Thoracic aorta endothelial cell (primary cell): ENCODE results near the gene BCO2. TPM values are rescaled to one million over a fixed set of nuclear protein-coding genes. Genes with fewer than 3 reads are reported as not detected.

Source experiments
- small RNA-seq: library from RNA; depleted of rRNA; stranded (forward); fragments of <200 nt; gene quantifications from one replicate; pipeline ENCODE3, GENCODE V24; 2012
- total RNA-seq: library from RNA; depleted of rRNA; stranded (reverse); fragments of >200 nt; gene quantifications from 2 replicates; pipeline ENCODE4 v1.2.3, GENCODE V29; 2012

BCO2 gene
- 1.2 and 2.8 TPM in 2 replicates for total RNA-seq

GRCh38 chr11:112174789-112175598 lies at the start of gene BCO2:
Gene BCO2, plus strand, starts transcription at chr11:112175512. Its CDS starts 90 bp downstream, at chr11:112175602.

GRCh38 chr11:112163875-112164685 lies 11.2 kb upstream of the BCO2 start, which contains the start of gene IL18:
Gene IL18, minus strand, starts transcription at chr11:112164094. Its CDS starts 9,041 bp downstream, at chr11:112155053.

GRCh38 chr11:112167145-112167544 lies 8.2 kb upstream of the BCO2 start, which contains the start of gene TEX12:
Gene TEX12, plus strand, starts transcription at chr11:112167372. Its CDS starts 1,897 bp downstream, at chr11:112169269.

GRCh38 chr11:112226062-112226830 lies 50.9 kb downstream of the BCO2 start, which contains the start of gene PTS:
Gene PTS, plus strand, starts transcription at chr11:112226428. Its CDS starts 16 bp downstream, at chr11:112226444.

GRCh38 chr11:112260490-112260889 lies 85.2 kb downstream of the BCO2 start, which contains the start of gene PLET1:
Gene PLET1, minus strand, starts transcription at chr11:112260860. Its CDS starts 271 bp downstream, at chr11:112260589.

Small RNAs within 50 kb of the gene (small RNA-seq; reads per million reads assigned to genes)
- gene MRPS36P4: not detected

Other genes starting within 250 kb of the BCO2 start
- gene DIXDC1, start 238.2 kb upstream of the BCO2 start, total RNA-seq: 31.0 and 34.3 TPM in 2 replicates
- gene DLAT, start 150.1 kb upstream of the BCO2 start, total RNA-seq: 56.7 and 77.5 TPM in 2 replicates
- 1.6 and 1.9 TPM in 2 replicates for gene PIH1D2, start 101.5 kb upstream of the BCO2 start, total RNA-seq
- gene NKAPD1, start 101.2 kb upstream of the BCO2 start, total RNA-seq: 23.0 TPM in 2 replicates
- 52.2 and 65.0 TPM in 2 replicates for gene TIMM8B, start 88.8 kb upstream of the BCO2 start, total RNA-seq
- gene SDHD, start 88.6 kb upstream of the BCO2 start, total RNA-seq: 141 and 144 TPM in 2 replicates
- 0.80 and 1.4 TPM in 2 replicates for gene IL18, start 11.4 kb upstream of the BCO2 start, total RNA-seq
- gene TEX12, start 8.1 kb upstream of the BCO2 start, total RNA-seq: 0.43 TPM in 1 of 2 replicates, not detected in the other
- gene PTS, start 50.9 kb downstream of the BCO2 start, total RNA-seq: 39.4 and 51.2 TPM in 2 replicates
- not detected in 2 replicates for gene PLET1, start 85.3 kb downstream of the BCO2 start, total RNA-seq